ENCODE measurements around the gene TRMT11.

Gene TRMT11

GRCh38 chr6:126075335-126076071, 89.2 kb downstream of the TRMT11 start:
- DNase-seq (ENCODE audit: low read depth, low spot score) = no peak

GRCh38 chr6:126076992-126077664, 90.8 kb downstream of the TRMT11 start:
- no peak for DNase-seq (ENCODE audit: low read depth, low spot score)

- DNase-seq (ENCODE audit: low read depth, low spot score) = no peak
Measured at GRCh38 chr6:126077810-126078776, 91.8 kb downstream of the TRMT11 start.

GRCh38 chr6:126083875-126084274, 97.5 kb downstream of the TRMT11 start:
- DNase-seq (ENCODE audit: low read depth, low spot score) = no peak

- DNase-seq (ENCODE audit: low read depth, low spot score) = no peak
Measured at GRCh38 chr6:126086560-126086959, 100.2 kb downstream of the TRMT11 start.

Data from activated CD4-positive, CD25-positive, alpha-beta regulatory T cell treated with anti-CD3 and anti-CD28 coated beads, Interleukin-2, amount 50 U/mL, for 16 hours (primary cell).